ENCODE data around the gene CD86. TPM values are rescaled to one million over a fixed set of nuclear protein-coding genes. Genes with fewer than 3 reads are reported as not detected.

Gene CD86, protein sequence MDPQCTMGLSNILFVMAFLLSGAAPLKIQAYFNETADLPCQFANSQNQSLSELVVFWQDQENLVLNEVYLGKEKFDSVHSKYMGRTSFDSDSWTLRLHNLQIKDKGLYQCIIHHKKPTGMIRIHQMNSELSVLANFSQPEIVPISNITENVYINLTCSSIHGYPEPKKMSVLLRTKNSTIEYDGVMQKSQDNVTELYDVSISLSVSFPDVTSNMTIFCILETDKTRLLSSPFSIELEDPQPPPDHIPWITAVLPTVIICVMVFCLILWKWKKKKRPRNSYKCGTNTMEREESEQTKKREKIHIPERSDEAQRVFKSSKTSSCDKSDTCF
- not detected in 2 replicates for total RNA-seq

GRCh38 chr3:122055215-122055614 lies at the start of gene CD86:
TSS of gene CD86 (plus strand) at chr3:122055362. CDS start at chr3:122055490, 128 bp downstream.

GRCh38 chr3:122021811-122022401 lies 33.3 kb upstream of the CD86 start, which contains the start of gene ILDR1:
TSS of gene ILDR1 (minus strand) at chr3:122022247. CDS start at chr3:122022077, 170 bp downstream.

Small RNA genes lying within 50 kb of the gene (small RNA-seq; reads per million reads assigned to genes)
- gene RF00019 = not detected

Other genes with a start within 250 kb of the CD86 start
- 20.1 and 20.9 TPM in 2 replicates for gene IQCB1, start 220.3 kb upstream of the CD86 start, total RNA-seq
- 0.97 and 1.0 TPM in 2 replicates for gene EAF2, start 220.2 kb upstream of the CD86 start, total RNA-seq
- gene SLC15A2, start 161.0 kb upstream of the CD86 start, total RNA-seq = 0.13 and 0.97 TPM in 2 replicates
- not detected in 2 replicates for gene ILDR1, start 33.1 kb upstream of the CD86 start, total RNA-seq
- gene CASR, start 128.3 kb downstream of the CD86 start, total RNA-seq = not detected in 2 replicates